ENCODE results near the gene SLC2A11. TPM values are rescaled to one million over a fixed set of nuclear protein-coding genes. Genes with fewer than 3 reads are reported as not detected.

Gene SLC2A11
- polyA plus RNA-seq, 1 donor from 2014 or later: 45.7 TPM

DNA sequence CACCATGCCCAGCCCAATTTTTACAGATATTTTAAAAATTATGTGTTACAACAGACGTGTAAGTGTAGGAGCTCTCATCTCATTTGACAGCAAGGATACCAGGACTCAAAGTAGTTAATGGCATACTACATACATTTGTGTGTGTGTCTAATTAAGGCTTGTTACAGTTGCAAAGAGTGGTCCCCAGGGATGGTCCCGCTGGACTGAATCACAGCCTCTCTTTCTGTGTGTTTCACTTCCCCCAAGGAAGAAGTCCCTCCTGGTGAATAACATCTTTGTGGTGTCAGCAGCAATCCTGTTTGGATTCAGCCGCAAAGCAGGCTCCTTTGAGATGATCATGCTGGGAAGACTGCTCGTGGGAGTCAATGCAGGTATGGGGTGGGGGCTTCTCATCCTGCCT lies 17.2 kb downstream of the SLC2A11 start:
- H3K79me2 ChIP-seq (replicated peaks; ENCODE audit: insufficient read depth, low read length): no peaks in the 10 kb centered on the region
- H3K9ac ChIP-seq (ENCODE audit: low read length): no peak overlapping the region
- TF ChIP-seq SMC3 (conservative IDR thresholded peaks at IDR 0.05; ENCODE audit: poor library complexity) (no peak), MXI1 (conservative IDR thresholded peaks at IDR 0.05; ENCODE audit: poor library complexity, severe bottlenecking) (no peak), TAF1 (IDR thresholded peaks at IDR 0.05; ENCODE audit: low read depth) (no peak), EP300 (conservative IDR thresholded peaks at IDR 0.05; ENCODE audit: poor library complexity, severe bottlenecking) (no peak), RAD21 (conservative IDR thresholded peaks at IDR 0.05) (no peak), POLR2AphosphoS5 (IDR thresholded peaks at IDR 0.05) (no peak), EZH2 (IDR thresholded peaks at IDR 0.05; ENCODE audit: borderline replicate concordance, insufficient read depth, low read length, poor library complexity, severe bottlenecking) (no peak)
- TF ChIP-seq, protein P1, sequence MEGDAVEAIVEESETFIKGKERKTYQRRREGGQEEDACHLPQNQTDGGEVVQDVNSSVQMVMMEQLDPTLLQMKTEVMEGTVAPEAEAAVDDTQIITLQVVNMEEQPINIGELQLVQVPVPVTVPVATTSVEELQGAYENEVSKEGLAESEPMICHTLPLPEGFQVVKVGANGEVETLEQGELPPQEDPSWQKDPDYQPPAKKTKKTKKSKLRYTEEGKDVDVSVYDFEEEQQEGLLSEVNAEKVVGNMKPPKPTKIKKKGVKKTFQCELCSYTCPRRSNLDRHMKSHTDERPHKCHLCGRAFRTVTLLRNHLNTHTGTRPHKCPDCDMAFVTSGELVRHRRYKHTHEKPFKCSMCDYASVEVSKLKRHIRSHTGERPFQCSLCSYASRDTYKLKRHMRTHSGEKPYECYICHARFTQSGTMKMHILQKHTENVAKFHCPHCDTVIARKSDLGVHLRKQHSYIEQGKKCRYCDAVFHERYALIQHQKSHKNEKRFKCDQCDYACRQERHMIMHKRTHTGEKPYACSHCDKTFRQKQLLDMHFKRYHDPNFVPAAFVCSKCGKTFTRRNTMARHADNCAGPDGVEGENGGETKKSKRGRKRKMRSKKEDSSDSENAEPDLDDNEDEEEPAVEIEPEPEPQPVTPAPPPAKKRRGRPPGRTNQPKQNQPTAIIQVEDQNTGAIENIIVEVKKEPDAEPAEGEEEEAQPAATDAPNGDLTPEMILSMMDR (IDR thresholded peaks at IDR 0.05; ENCODE audit: poor library complexity, severe bottlenecking): no peak
- TF ChIP-seq, protein P2, sequence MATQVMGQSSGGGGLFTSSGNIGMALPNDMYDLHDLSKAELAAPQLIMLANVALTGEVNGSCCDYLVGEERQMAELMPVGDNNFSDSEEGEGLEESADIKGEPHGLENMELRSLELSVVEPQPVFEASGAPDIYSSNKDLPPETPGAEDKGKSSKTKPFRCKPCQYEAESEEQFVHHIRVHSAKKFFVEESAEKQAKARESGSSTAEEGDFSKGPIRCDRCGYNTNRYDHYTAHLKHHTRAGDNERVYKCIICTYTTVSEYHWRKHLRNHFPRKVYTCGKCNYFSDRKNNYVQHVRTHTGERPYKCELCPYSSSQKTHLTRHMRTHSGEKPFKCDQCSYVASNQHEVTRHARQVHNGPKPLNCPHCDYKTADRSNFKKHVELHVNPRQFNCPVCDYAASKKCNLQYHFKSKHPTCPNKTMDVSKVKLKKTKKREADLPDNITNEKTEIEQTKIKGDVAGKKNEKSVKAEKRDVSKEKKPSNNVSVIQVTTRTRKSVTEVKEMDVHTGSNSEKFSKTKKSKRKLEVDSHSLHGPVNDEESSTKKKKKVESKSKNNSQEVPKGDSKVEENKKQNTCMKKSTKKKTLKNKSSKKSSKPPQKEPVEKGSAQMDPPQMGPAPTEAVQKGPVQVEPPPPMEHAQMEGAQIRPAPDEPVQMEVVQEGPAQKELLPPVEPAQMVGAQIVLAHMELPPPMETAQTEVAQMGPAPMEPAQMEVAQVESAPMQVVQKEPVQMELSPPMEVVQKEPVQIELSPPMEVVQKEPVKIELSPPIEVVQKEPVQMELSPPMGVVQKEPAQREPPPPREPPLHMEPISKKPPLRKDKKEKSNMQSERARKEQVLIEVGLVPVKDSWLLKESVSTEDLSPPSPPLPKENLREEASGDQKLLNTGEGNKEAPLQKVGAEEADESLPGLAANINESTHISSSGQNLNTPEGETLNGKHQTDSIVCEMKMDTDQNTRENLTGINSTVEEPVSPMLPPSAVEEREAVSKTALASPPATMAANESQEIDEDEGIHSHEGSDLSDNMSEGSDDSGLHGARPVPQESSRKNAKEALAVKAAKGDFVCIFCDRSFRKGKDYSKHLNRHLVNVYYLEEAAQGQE (IDR thresholded peaks at IDR 0.05; ENCODE audit: borderline replicate concordance): no peak

GRCh38 chr22:23875801-23876200 lies 18.1 kb downstream of the SLC2A11 start:
- Histone ChIP-seq H3K4me3 (ENCODE audit: low read length) (no peak overlapping the region), H3F3A (ENCODE audit: insufficient read depth, low read length, poor library complexity, severe bottlenecking) (no peaks in the 10 kb centered on the region), H2AFZ (ENCODE audit: low read depth, low read length) (no peak overlapping the region), H3K4me2 (ENCODE audit: low read length) (no peak overlapping the region), H3K79me2 (replicated peaks; ENCODE audit: insufficient read depth, low read length) (no peaks in the 10 kb centered on the region), H3K36me3 (ENCODE audit: insufficient read depth, low read length) (no peaks in the 10 kb centered on the region), H3K9ac (ENCODE audit: low read length) (no peak overlapping the region), H3K27me3 (ENCODE audit: insufficient read depth, low read depth, low read length) (no peaks in the 10 kb centered on the region), H3K27ac (ENCODE audit: low read length) (no peak overlapping the region), H3K9me3 (ENCODE audit: low read length) (no peaks in the 10 kb centered on the region), H3K9me2 (ENCODE audit: insufficient read depth, low read length) (no peaks in the 10 kb centered on the region), H4K20me1 (ENCODE audit: insufficient read depth) (no peaks in the 10 kb centered on the region)
- TF ChIP-seq, protein P2 (IDR thresholded peaks at IDR 0.05; ENCODE audit: borderline replicate concordance): no peak
- TF ChIP-seq SMC3 (conservative IDR thresholded peaks at IDR 0.05; ENCODE audit: poor library complexity) (no peak), RAD21 (conservative IDR thresholded peaks at IDR 0.05) (no peak), MXI1 (conservative IDR thresholded peaks at IDR 0.05; ENCODE audit: poor library complexity, severe bottlenecking) (no peak), TAF1 (IDR thresholded peaks at IDR 0.05; ENCODE audit: low read depth) (no peak), POLR2AphosphoS5 (IDR thresholded peaks at IDR 0.05) (no peak), EP300 (conservative IDR thresholded peaks at IDR 0.05; ENCODE audit: poor library complexity, severe bottlenecking) (no peak), EZH2 (IDR thresholded peaks at IDR 0.05; ENCODE audit: borderline replicate concordance, insufficient read depth, low read length, poor library complexity, severe bottlenecking) (no peak)
- TF ChIP-seq, protein P1 (IDR thresholded peaks at IDR 0.05; ENCODE audit: poor library complexity, severe bottlenecking): no peak

More for the DNA sequence above, 17.2 kb downstream of the SLC2A11 start:
- Histone ChIP-seq H2AFZ (ENCODE audit: low read depth, low read length) (no peak overlapping the region), H4K20me1 (ENCODE audit: insufficient read depth) (no peaks in the 10 kb centered on the region), H3K27me3 (ENCODE audit: insufficient read depth, low read depth, low read length) (no peaks in the 10 kb centered on the region), H3K4me3 (ENCODE audit: low read length) (no peak overlapping the region), H3K4me2 (ENCODE audit: low read length) (no peak overlapping the region), H3K9me3 (ENCODE audit: low read length) (no peaks in the 10 kb centered on the region), H3K9me2 (ENCODE audit: insufficient read depth, low read length) (no peaks in the 10 kb centered on the region), H3K27ac (ENCODE audit: low read length) (no peak overlapping the region), H3K36me3 (ENCODE audit: insufficient read depth, low read length) (no peaks in the 10 kb centered on the region), H3F3A (ENCODE audit: insufficient read depth, low read length, poor library complexity, severe bottlenecking) (no peaks in the 10 kb centered on the region)
